ENCODE measurements around the gene OLFML2A.

OLFML2A gene

DNA sequence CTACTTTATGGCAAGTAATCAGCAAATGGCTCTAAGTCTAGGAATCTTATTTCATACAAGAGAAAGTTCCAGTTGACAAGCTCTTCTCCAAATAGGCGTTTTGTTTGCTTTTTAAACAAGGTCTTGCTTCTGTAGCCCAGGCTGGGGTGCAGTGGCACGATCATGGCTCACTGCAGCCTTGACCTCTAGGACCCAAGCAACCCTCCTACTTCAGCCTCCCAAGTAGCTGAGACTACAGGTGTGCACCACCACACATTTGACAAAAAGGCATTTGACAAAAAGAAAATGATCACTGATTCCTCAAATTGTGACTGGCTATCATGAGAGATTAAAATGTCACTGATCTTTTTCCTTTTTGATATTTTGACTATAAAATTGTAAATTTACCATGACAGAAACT is 37.6 kb upstream of the OLFML2A start:
- H3K4me3 ChIP-seq (ENCODE audit: low read depth, low read length) = no peak overlapping the region
- no peaks in the 10 kb centered on the region for H3K9me3 ChIP-seq (ENCODE audit: control insufficient read depth, low read length)
- no peak overlapping the region for H2AFZ ChIP-seq
- no peak overlapping the region for H3K27ac ChIP-seq
- H3K27me3 ChIP-seq (ENCODE audit: control insufficient read depth, insufficient read depth, low read length) = no peaks in the 10 kb centered on the region
- TF ChIP-seq CTCF (IDR thresholded peaks at IDR 0.05) = no peak
- no peaks in the 10 kb centered on the region for H3K36me3 ChIP-seq (ENCODE audit: control insufficient read depth, insufficient read depth, low read length)
- H3K4me1 ChIP-seq = peaks cover 5% of the 10 kb centered on the region
- no peaks in the 10 kb centered on the region for H3K79me2 ChIP-seq
- no peak overlapping the region for H3K9ac ChIP-seq
- H3K4me2 ChIP-seq (ENCODE audit: low read length) = no peak overlapping the region

- TF ChIP-seq CTCF (IDR thresholded peaks at IDR 0.05) = no peak
- Histone ChIP-seq H3K9ac (no peak overlapping the region), H3K4me1 (no peaks in the 10 kb centered on the region), H3K9me3 (ENCODE audit: control insufficient read depth, low read length) (no peaks in the 10 kb centered on the region), H3K4me3 (ENCODE audit: low read depth, low read length) (no peak overlapping the region), H3K27ac (no peak overlapping the region), H3K27me3 (ENCODE audit: control insufficient read depth, insufficient read depth, low read length) (no peaks in the 10 kb centered on the region), H3K79me2 (no peaks in the 10 kb centered on the region), H3K36me3 (ENCODE audit: control insufficient read depth, insufficient read depth, low read length) (no peaks in the 10 kb centered on the region), H3K4me2 (ENCODE audit: low read length) (no peak overlapping the region), H2AFZ (no peak overlapping the region)
Observed at GRCh38 chr9:124741149-124741548, 35.8 kb upstream of the OLFML2A start.

DNA sequence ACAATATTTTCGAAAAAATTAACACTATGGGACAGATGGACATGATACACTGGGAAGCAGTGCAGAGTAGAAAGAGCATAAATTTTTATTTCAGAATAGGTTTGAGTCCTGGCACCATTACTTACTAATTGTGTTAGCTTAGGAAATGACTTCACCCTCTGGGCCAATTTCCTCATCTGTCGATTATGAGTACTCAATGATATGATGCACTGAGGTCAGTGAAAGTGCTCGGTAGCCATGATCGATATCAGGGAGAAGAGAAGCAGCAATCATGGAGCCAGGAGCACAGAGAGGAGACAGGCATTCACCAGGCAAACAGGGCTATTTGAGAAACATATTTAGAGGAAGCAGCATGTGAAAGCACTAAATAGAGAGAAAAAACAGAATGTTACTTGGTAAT is 35.3 kb upstream of the OLFML2A start:
- Histone ChIP-seq H3K9ac (no peak overlapping the region), H3K9me3 (ENCODE audit: control insufficient read depth, low read length) (no peaks in the 10 kb centered on the region), H3K27ac (no peak overlapping the region), H2AFZ (no peak overlapping the region), H3K4me1 (no peaks in the 10 kb centered on the region), H3K79me2 (no peaks in the 10 kb centered on the region), H3K36me3 (ENCODE audit: control insufficient read depth, insufficient read depth, low read length) (no peaks in the 10 kb centered on the region), H3K4me2 (ENCODE audit: low read length) (no peak overlapping the region), H3K4me3 (ENCODE audit: low read depth, low read length) (no peak overlapping the region), H3K27me3 (ENCODE audit: control insufficient read depth, insufficient read depth, low read length) (no peaks in the 10 kb centered on the region)
- TF ChIP-seq CTCF (IDR thresholded peaks at IDR 0.05) = no peak

- no peak for TF ChIP-seq CTCF (IDR thresholded peaks at IDR 0.05)
- H3K79me2 ChIP-seq = no peaks in the 10 kb centered on the region
- H3K4me2 ChIP-seq (ENCODE audit: low read length) = no peak overlapping the region
- no peaks in the 10 kb centered on the region for H3K27me3 ChIP-seq (ENCODE audit: control insufficient read depth, insufficient read depth, low read length)
- no peaks in the 10 kb centered on the region for H3K4me1 ChIP-seq
- no peak overlapping the region for H3K9ac ChIP-seq
- no peak overlapping the region for H3K4me3 ChIP-seq (ENCODE audit: low read depth, low read length)
- H2AFZ ChIP-seq = no peak overlapping the region
- no peaks in the 10 kb centered on the region for H3K36me3 ChIP-seq (ENCODE audit: control insufficient read depth, insufficient read depth, low read length)
- H3K9me3 ChIP-seq (ENCODE audit: control insufficient read depth, low read length) = no peaks in the 10 kb centered on the region
- H3K27ac ChIP-seq = no peak overlapping the region
Observed at GRCh38 chr9:124742940-124743339, 34.0 kb upstream of the OLFML2A start.

DNA sequence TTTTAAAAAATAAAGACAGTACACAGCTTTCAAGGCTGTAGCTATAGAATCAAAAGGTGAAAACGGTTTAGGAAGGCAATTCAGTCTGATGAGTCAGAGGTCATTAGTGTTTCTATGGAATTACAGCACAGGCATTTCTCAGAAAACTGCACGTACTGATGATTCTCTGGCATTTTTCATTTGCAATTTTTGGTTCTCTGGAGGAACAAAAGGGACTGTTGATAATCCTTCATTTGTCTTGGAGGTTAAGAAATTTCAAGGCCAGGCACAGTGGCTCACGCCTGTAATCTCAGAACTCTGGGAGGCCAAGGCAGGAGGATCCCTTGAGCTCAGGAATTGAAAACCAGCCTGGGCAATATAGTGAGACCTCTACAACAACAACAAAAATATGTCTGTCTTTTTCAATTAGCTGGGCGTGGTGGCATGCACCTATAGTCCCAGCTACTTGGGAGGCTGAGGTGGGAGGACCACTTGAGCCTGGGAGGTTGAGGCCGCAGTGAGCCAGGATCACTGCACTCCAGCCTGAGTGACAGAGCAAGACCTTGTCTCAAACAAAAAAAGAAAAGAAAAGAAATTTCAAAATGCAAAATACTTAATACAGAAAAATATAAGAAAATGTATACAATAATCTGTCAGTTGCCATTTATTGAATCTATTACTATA is 33.1 kb upstream of the OLFML2A start:
- TF ChIP-seq CTCF (IDR thresholded peaks at IDR 0.05) = no peak

More for the DNA sequence above, 33.1 kb upstream of the OLFML2A start:
- Histone ChIP-seq H3K79me2 (no peaks in the 10 kb centered on the region), H3K36me3 (ENCODE audit: control insufficient read depth, insufficient read depth, low read length) (no peaks in the 10 kb centered on the region), H2AFZ (no peak overlapping the region), H3K4me3 (ENCODE audit: low read depth, low read length) (no peak overlapping the region), H3K9me3 (ENCODE audit: control insufficient read depth, low read length) (no peaks in the 10 kb centered on the region), H3K9ac (no peak overlapping the region), H3K27ac (no peak overlapping the region), H3K27me3 (ENCODE audit: control insufficient read depth, insufficient read depth, low read length) (no peaks in the 10 kb centered on the region), H3K4me1 (no peaks in the 10 kb centered on the region), H3K4me2 (ENCODE audit: low read length) (no peak overlapping the region)

Measured in parathyroid adenoma (tissue), 2 donors.